CD4-positive, alpha-beta T cell (primary cell): ENCODE measurements around the gene TIMM44. TPM values are rescaled to one million over a fixed set of nuclear protein-coding genes. Genes with fewer than 3 reads are reported as not detected.

Source experiments
- ATAC-seq: fragments of 200-7000 bp; cut with Tn5 transposase; one replicate; pipeline ENCODE4 v1.10.0; 2022; ENCODE audit warnings: mild to moderate bottlenecking; ENCODE audit not compliant: poor library complexity
- CTCF ChIA-PET: fragments of 350-600 bp; sonication (Branson Sonifier 250); formaldehyde crosslinking; loops from one replicate; lab custom pipeline; 2021; ENCODE audit warnings: antibody characterized with exemption, inconsistent platforms; lab: Charles Lee
- POLR2A ChIA-PET: fragments of 350-600 bp; sonication (Branson Sonifier 250); formaldehyde crosslinking; loops from one replicate; lab custom pipeline; 2021; ENCODE audit warnings: antibody characterized with exemption, inconsistent platforms; lab: Charles Lee
- DNase-seq, 14 experiments: peaks; one replicate each; pipeline ENCODE4 v3.0.0-alpha.2; 2013 to 2020; ENCODE audit warnings: mixed read lengths in 2 of 14
- H3K27ac ChIP-seq, 2 donors: one replicate each; pipeline versions ENCODE4 v1.5.1 to v1.7.0; 2013; ENCODE audit warnings: low read length in 2 of 2, low read depth in 1 of 2, mild to moderate bottlenecking in 1 of 2
- H3K27me3 ChIP-seq, 2 experiments: 1 replicate in 1 of 2; 2 replicates in 1 of 2; pipeline versions ENCODE4 v1.6.1 to v1.7.0; 2013; ENCODE audit warnings: low read length in 2 of 2, control low read depth in 1 of 2, mild to moderate bottlenecking in 1 of 2, moderate library complexity in 1 of 2; ENCODE audit not compliant: insufficient read depth in 2 of 2, control insufficient read depth in 1 of 2
- H3K36me3 ChIP-seq: one replicate; pipeline ENCODE4 v1.6.1; 2013; ENCODE audit warnings: low read length, control low read depth; ENCODE audit not compliant: insufficient read depth
- H3K4me1 ChIP-seq: one replicate; pipeline ENCODE4 v1.6.1; 2013; ENCODE audit warnings: low read length, control low read depth; ENCODE audit not compliant: insufficient read depth
- H3K4me3 ChIP-seq: one replicate; pipeline ENCODE4 v1.5.1; 2013; ENCODE audit warnings: mild to moderate bottlenecking, low read length, moderate library complexity
- H3K9me3 ChIP-seq, 2 experiments: 1 replicate in 1 of 2; 2 replicates in 1 of 2; pipeline versions ENCODE4 v1.6.1 to v1.7.0; 2013; ENCODE audit warnings: low read length in 2 of 2, mild to moderate bottlenecking in 2 of 2, control low read depth in 1 of 2, moderate library complexity in 1 of 2; ENCODE audit not compliant: control insufficient read depth in 1 of 2, insufficient read depth in 1 of 2
- H3K27ac Mint-ChIP-seq: one replicate; pipeline ENCODE4 v1.8.0; 2020; ENCODE audit warnings: mixed read lengths
- H3K27me3 Mint-ChIP-seq: one replicate; pipeline ENCODE4 v1.8.0; 2021; ENCODE audit warnings: mixed read lengths
- H3K36me3 Mint-ChIP-seq: one replicate; pipeline ENCODE4 v1.8.0; 2021; ENCODE audit warnings: low read depth, mixed read lengths
- H3K4me1 Mint-ChIP-seq: one replicate; pipeline ENCODE4 v1.8.0; 2021; ENCODE audit warnings: low read depth, mixed read lengths
- H3K4me3 Mint-ChIP-seq: one replicate; pipeline ENCODE4 v1.8.0; 2020; ENCODE audit warnings: mild to moderate bottlenecking, mixed read lengths
- H3K9me3 Mint-ChIP-seq: one replicate; pipeline ENCODE4 v1.8.0; 2020; ENCODE audit warnings: mixed read lengths
- intact Hi-C, 2 experiments: fragments of 100-400 bp; cut with DNase I in 1 of 2; cut with micrococcal nuclease in 1 of 2; formaldehyde crosslinking; loops; one replicate each; pipeline versions ENCODE4 v1.15.1 to v1.9.0; 2023 to 2025; cut with DNase I, micrococcal nuclease
- total RNA-seq, 174 experiments: library from RNA in 2 of 174; stranded (reverse) in 2 of 174; gene quantifications; one replicate each; pipeline ENCODE4 v1.2.3 and lab custom pipeline; 2021 to 2026
- TF ChIP-seq, protein P1 (sequence below): fragments of 200-600 bp; IDR thresholded peaks from one replicate; pipeline ENCODE4 v1.8.0; 2022; ENCODE audit warnings: antibody characterized with exemption, mild to moderate bottlenecking

TIMM44 gene
- total RNA-seq, 2 experiments from 2014 or later = 83.9 to 85.0 TPM

- H3K4me3 ChIP-seq = no peak overlapping the region
- H3K9me3 Mint-ChIP-seq = no peaks in the 10 kb centered on the region
- POLR2A ChIA-PET = interaction anchor here (1.0 to 1.6 kb wide), 2 partner anchors 11 to 40 kb away, joined by 3 to 6 read pairs; partner anchors contain the start of gene SNAPC2
- peaks cover 19% of the 10 kb centered on the region for H3K4me1 Mint-ChIP-seq
- TF ChIP-seq, protein P1, sequence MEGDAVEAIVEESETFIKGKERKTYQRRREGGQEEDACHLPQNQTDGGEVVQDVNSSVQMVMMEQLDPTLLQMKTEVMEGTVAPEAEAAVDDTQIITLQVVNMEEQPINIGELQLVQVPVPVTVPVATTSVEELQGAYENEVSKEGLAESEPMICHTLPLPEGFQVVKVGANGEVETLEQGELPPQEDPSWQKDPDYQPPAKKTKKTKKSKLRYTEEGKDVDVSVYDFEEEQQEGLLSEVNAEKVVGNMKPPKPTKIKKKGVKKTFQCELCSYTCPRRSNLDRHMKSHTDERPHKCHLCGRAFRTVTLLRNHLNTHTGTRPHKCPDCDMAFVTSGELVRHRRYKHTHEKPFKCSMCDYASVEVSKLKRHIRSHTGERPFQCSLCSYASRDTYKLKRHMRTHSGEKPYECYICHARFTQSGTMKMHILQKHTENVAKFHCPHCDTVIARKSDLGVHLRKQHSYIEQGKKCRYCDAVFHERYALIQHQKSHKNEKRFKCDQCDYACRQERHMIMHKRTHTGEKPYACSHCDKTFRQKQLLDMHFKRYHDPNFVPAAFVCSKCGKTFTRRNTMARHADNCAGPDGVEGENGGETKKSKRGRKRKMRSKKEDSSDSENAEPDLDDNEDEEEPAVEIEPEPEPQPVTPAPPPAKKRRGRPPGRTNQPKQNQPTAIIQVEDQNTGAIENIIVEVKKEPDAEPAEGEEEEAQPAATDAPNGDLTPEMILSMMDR = no peak
- no peaks in the 10 kb centered on the region for H3K27me3 Mint-ChIP-seq
- H3K9me3 ChIP-seq = no peaks in the 10 kb centered on the region
- peaks cover 46% of the 10 kb centered on the region for H3K36me3 Mint-ChIP-seq
- H3K27ac Mint-ChIP-seq = no peak overlapping the region
- H3K36me3 ChIP-seq = peaks cover 62% of the 10 kb centered on the region
- no peak overlapping the region for H3K4me3 Mint-ChIP-seq
- no peak overlapping the region for H3K27ac ChIP-seq
- intact Hi-C loops = loop anchor here in 1 of 2 experiments (10.0 kb wide), 1 partner anchor 374 kb away; the partner anchor contains the start of gene PNPLA6
- CTCF ChIA-PET = no interaction called here
- H3K27me3 ChIP-seq = no peaks in the 10 kb centered on the region
- H3K4me1 ChIP-seq = peaks cover 45% of the 10 kb centered on the region
- DNase-seq (no peak), ATAC-seq (no peak)
Observed at GRCh38 chr19:7908742-7909461, 34.6 kb downstream of the TIMM44 start.

DNA sequence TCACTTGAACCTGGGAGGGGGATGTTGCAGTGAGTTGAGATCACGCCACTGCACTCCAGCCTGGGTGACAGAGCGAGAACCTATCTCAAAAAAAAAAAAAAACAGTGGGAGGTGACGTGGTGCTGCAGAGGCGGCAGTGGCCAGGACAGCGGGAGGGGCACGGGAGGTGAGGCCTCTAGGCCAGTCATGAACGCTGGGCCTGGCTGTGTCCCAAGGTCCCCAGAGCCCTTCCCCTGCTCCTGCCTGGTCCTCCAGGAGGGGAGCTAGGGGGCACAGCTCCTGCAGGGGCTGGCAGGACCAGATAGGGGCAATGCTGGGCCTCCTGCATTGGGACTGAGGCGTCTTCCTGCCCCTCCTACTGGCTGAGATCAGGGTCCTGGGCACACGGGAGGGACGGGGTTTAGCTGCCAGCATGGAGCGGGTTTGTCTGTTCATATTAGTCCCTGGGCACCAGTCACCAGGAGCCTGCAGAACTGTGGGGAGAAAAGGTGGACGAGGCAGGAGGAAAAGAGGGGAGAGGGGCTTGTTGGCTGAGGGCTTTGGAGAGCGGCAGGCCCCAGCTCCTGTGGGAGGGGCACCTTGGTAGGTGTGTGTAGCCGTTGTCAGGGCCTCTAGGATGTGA lies 35.3 kb downstream of the TIMM44 start:
- peaks cover 47% of the 10 kb centered on the region for H3K4me1 ChIP-seq

DNA sequence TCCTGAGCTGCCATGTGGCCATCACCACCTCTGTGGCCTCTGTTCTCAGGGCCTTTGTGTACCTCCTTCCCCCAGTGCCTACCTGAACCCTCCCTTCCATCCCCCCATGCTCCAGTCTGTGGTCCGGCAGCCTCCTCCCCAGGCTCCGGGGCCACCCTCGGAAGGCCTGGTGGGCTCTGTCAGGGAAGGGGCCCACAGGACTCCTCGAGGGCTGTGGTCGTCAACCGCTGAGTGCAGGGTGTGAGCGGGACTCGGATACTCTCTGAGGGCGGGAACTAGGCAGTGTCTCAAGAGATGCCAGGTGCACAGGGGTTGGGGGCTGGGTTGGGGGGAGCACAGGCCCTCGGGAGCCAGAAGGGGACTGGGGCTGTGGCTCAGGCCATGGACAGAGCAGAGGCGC lies 35.9 kb downstream of the TIMM44 start:
- intact Hi-C loops = loop anchor here in 1 of 2 experiments (10.0 kb wide), 1 partner anchor 373 kb away; the partner anchor contains the start of gene PNPLA6
- CTCF ChIA-PET = no interaction called here

More for the DNA sequence above, 35.3 kb downstream of the TIMM44 start:
- no peak overlapping the region for H3K4me3 Mint-ChIP-seq
- Histone ChIP-seq H3K27me3 (no peaks in the 10 kb centered on the region), H3K9me3 (no peaks in the 10 kb centered on the region), H3K4me3 (no peak overlapping the region), H3K36me3 (peaks cover 62% of the 10 kb centered on the region), H3K27ac (no peak overlapping the region)
- ChIA-PET CTCF (no interaction called here), POLR2A (interaction anchor here (1.0 to 1.6 kb wide), 2 partner anchors 12 to 39 kb away, joined by 3 to 6 read pairs; partner anchors contain the start of gene SNAPC2)
- ATAC-seq (no peak), DNase-seq (no peak)
- H3K27me3 Mint-ChIP-seq = peaks cover 5% of the 10 kb centered on the region
- no peaks in the 10 kb centered on the region for H3K9me3 Mint-ChIP-seq
- H3K4me1 Mint-ChIP-seq = peaks cover 24% of the 10 kb centered on the region
- no peak overlapping the region for H3K27ac Mint-ChIP-seq
- TF ChIP-seq, protein P1 = no peak
- peaks cover 48% of the 10 kb centered on the region for H3K36me3 Mint-ChIP-seq
- intact Hi-C loops = loop anchor here in 1 of 2 experiments (10.0 kb wide), 1 partner anchor 373 kb away; the partner anchor contains the start of gene PNPLA6

More for the DNA sequence above, 35.9 kb downstream of the TIMM44 start:
- no peak overlapping the region for H3K27ac Mint-ChIP-seq
- peaks cover 45% of the 10 kb centered on the region for H3K36me3 Mint-ChIP-seq
- DNase-seq = no peak
- H3K27me3 Mint-ChIP-seq = peaks cover 6% of the 10 kb centered on the region
- peaks cover 53% of the 10 kb centered on the region for H3K4me1 ChIP-seq
- H3K4me3 Mint-ChIP-seq = no peak overlapping the region
- H3K27me3 ChIP-seq = no peaks in the 10 kb centered on the region
- no peak overlapping the region for H3K27ac ChIP-seq
- H3K4me1 Mint-ChIP-seq = peaks cover 26% of the 10 kb centered on the region
- H3K4me3 ChIP-seq = no peak overlapping the region
- H3K36me3 ChIP-seq = peaks cover 57% of the 10 kb centered on the region
- H3K9me3 Mint-ChIP-seq = no peaks in the 10 kb centered on the region
- TF ChIP-seq, protein P1 = no peak
- ATAC-seq = no peak
- POLR2A ChIA-PET = interaction anchor here (1.6 kb wide), 1 partner anchor 13 kb away, joined by 6 read pairs; the partner anchor contains the start of gene SNAPC2
- no peaks in the 10 kb centered on the region for H3K9me3 ChIP-seq
